Activated gamma-delta T cell treated with anti-CD3 and anti-CD28 coated beads, Interleukin-2, amount 50 U/mL, for 16 hours (primary cell): ENCODE measurements around the gene PSMC2.
"Not testable (repeated sequence)": the region's sequence is repeated elsewhere in the genome, so short reads cannot be mapped to it uniquely, and the experiment has no call there.

Source experiments
- DNase-seq: peaks from one replicate; pipeline ENCODE4 v3.0.0-alpha.2; 2020; ENCODE audit warnings: low read depth

The PSMC2 gene

GRCh38 chr7:103379270-103379975 lies 32.0 kb downstream of the PSMC2 start:
- no peak for DNase-seq

GRCh38 chr7:103380395-103381191 lies 33.1 kb downstream of the PSMC2 start:
- DNase-seq: no peak

- DNase-seq: no peak
Observed at GRCh38 chr7:103381280-103382031, 34.0 kb downstream of the PSMC2 start.

DNA sequence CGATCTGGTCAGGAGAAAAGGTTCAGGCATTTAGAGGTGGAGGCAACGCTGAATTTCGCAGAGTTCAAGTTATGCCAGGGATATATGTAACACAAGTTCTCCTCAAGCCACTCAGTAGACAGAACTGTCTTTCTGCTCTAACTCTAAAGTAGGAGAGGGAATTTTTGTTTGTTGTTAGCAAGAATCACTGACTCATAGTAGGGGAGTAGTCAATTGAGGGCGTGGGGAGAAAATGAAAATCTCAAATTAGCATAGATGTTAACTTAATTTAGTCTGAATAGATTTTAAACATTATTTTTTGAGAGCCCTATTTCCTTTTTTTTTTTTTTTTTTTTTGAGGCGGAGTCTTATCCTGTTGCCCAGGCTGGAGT lies 34.6 kb downstream of the PSMC2 start:
- DNase-seq: no peak

- DNase-seq: no peak
Observed at GRCh38 chr7:103387242-103387641, 39.8 kb downstream of the PSMC2 start.

DNA sequence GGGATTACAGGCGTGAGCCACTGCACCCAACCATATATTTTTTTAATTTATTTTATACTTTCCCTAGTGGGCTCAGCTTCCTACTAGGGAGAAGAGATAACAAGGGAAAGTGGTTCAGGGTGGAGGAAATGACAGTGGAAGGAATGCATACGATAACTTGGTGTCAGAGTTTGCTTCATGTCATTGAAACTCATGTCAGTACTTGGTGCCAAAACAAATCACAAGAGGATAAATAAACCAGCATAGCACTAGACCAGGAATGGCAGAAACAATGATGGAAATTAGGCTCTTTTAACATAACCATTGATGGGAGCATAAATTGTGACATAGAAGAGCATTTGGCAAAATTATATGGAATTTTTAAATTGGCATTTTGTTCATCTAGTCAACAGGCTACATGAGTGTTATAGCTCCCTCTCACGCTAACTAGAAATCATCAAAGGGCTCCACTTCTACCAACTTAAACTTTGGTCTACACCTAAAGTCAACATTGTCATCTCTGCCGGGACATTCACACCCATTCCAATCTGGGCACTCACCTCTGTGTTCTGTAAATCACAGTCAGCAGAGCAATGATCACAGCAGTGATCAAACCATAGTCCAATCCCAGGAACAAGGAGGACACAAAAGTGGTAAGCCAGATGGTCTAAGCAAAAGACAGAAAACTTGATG lies 41.2 kb downstream of the PSMC2 start:
- DNase-seq: no peak

GRCh38 chr7:103389263-103389662 lies 41.8 kb downstream of the PSMC2 start:
- DNase-seq: no peak

- DNase-seq: no peak
Observed at GRCh38 chr7:103391150-103391549, 43.7 kb downstream of the PSMC2 start.

- no peak for DNase-seq
Observed at GRCh38 chr7:103391976-103392375, 44.5 kb downstream of the PSMC2 start.

GRCh38 chr7:103394566-103394965 lies 47.1 kb downstream of the PSMC2 start:
- DNase-seq: no peak

- DNase-seq: no peak
Observed at GRCh38 chr7:103395071-103395470, 47.6 kb downstream of the PSMC2 start.

DNA sequence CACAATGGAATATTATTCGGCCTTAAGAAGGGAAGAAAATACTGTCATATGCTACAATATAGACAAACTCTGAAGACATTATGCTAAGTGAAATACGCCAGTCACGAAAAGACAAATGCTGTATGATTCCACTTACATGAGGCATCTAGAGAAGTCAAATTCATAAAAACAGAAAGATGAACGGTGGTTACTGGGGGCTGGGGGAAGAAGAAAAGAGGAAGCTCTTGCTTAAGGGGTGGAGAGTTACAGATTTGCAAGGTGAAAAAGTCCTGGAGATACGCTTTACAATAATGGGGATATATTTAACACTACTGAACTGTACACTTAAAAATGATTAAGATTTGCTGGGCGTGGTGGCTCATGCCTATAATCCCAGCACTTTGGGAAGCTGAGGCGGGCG lies 49.0 kb downstream of the PSMC2 start:
- DNase-seq: no peak

- no peak for DNase-seq
Observed at GRCh38 chr7:103398483-103399127, 51.2 kb downstream of the PSMC2 start.

DNA sequence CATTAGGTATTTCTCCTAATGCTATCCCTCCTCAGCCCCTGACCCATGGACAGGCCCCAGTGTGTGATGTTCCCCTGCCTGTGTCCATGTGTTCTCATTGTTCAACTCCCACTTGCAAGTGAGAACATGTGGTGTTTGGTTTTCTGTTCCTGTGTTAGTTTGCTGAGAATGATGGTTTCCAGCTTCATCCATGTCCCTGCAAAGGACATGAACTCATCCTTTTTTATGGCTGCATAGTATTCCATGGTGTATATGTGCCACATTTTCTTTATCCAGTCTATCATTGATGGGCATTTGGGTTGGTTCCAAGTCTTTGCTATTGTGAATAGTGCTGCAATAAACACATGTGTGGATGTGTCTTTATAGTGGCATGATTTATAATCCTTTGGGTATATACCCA lies 52.2 kb downstream of the PSMC2 start:
- DNase-seq: not testable (repeated sequence)

DNA sequence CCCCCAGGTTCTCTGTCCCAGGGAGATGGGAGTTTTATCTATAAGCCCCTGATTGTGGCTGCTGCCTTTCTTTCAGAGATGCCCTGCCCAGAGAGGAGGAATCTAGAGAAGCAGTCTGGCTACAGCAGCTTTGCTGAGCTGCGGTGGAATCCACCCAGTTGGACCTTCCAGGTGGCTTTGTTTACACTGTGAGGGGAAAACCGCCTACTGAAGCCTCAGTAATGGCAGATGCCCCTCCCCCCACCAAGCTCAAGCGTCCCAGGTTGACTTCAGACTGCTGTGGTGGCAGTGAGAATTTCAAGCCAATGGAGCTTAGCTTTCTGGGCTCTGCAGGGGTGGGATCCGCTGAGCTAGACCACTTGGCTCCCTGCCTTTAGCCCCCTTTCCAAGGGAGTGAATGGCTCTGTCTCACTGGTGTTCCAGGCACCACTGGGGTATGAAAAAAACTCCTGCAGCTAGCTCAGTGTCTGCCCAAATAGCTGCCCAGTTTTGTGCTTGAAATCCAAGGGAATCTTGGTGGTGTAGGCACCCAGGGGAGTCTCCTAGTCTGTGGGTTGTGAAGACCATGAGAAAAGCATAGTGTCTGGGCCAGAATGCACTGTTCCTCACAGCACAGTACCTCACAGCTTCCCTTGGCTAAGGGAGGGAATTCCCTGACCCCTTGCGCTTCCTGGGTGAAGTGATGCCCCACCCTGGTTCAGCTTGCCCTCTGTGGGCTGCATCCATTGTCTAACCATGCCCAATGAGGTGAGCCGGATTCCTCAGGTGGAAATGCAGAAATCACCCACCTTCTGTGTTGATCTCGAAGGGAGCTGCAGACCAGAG lies 58.6 kb downstream of the PSMC2 start:
- DNase-seq: not testable (repeated sequence)

- DNase-seq: no peak
Observed at GRCh38 chr7:103412151-103412550, 64.7 kb downstream of the PSMC2 start.

DNA sequence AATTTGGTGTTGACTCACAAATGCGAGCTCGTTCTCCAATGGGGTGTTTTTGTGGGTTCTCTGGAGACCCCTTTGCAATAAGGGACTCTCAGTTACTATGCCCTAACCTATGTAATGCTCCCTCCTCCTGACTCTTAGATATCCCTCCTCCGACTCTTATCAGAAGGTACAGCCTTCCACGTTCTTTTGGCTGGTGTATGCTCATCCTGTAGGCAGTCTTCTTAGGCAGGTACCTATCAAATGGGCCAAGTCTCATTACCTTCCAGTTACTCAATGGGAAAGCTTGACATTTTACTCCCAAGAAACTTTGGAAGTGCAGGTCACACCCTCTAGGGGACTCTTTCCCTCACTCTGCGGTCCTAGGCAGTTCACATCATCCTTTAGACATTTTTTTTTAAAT lies 66.0 kb downstream of the PSMC2 start:
- no peak for DNase-seq

GRCh38 chr7:103418241-103418640 lies 70.8 kb downstream of the PSMC2 start:
- DNase-seq: no peak
